GM21381 (cell line): ENCODE results near the gene DSE.

Experiments used
- ATAC-seq: cut with Tn5 transposase; IDR thresholded peaks from one replicate; pipeline ENCODE4 v1.9.1; 2021; ENCODE audit warnings: mild to moderate bottlenecking, moderate library complexity; ENCODE audit not compliant: unreplicated experiment

Gene DSE

DNA sequence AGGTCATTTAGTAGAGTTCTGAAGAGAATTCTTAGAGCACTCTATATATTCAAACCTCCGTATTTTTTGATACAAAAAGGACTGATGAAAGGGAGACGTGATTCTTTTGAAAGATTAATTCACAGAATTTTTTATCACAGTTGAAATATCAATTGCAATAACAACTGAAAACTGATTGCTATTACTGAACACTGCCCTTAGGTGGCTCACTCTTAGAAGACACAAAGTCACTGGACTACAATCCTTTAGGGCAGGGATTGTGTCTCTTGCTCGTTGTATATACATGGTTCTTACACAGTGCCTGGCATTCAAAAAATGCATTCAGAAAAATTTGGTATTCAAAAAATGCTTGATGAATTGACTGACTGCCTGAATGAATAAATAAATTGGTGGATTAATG lies 73.3 kb downstream of the DSE start:
- ATAC-seq = peak; percentile 60

- ATAC-seq = no peak
These were observed 73.8 kb downstream of the DSE start for GRCh38 chr6:116444575-116444974.

- no peak for ATAC-seq
These were observed 74.4 kb downstream of the DSE start for GRCh38 chr6:116445102-116445501.

GRCh38 chr6:116446399-116446798 lies 75.7 kb downstream of the DSE start:
- no peak for ATAC-seq

GRCh38 chr6:116447052-116447451 lies 76.3 kb downstream of the DSE start:
- no peak for ATAC-seq

DNA sequence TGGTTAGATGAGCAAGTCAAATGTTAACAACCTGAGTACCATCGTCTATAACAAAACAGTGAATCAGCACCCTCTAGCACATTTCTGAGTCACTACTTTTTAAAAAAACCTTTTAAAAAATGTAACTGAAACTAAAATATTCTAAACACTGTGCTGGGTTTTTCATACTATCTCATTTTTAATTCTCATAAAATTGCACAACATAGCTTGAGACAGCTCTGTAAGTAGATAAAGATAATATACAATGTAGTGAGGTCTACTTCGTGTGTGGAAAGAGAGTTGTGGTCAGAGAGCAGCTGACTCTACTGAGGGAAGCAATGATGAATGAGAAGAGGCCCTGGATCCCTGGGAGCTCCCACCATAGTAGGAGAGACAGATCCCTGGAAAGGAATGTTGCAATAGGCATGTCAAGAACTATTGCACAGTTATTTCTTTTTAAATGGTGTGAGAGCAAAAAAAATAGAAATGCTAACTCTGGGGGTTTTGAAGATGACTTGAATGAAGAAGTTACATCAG lies 76.8 kb downstream of the DSE start:
- ATAC-seq = no peak

DNA sequence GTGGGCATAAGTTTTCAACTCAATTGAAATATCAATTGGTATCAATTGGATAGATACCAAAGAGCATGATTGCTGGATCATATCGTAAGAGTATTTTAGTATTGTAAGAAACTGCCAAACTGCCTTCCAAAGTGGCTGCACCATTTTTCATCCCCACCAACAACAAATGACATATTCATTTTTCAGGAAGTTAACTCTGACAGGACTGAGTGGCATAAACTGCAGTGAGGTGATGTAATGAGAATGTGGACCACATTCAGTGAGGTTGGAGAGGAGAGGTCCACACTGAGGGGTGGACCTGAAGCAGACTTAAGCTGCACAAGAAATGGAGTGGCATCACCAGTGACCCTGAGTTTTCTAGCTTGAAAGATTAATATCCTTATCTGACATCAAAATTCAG lies 78.8 kb downstream of the DSE start:
- ATAC-seq = no peak

GRCh38 chr6:116450185-116450710 lies 79.5 kb downstream of the DSE start:
- no peak for ATAC-seq

DNA sequence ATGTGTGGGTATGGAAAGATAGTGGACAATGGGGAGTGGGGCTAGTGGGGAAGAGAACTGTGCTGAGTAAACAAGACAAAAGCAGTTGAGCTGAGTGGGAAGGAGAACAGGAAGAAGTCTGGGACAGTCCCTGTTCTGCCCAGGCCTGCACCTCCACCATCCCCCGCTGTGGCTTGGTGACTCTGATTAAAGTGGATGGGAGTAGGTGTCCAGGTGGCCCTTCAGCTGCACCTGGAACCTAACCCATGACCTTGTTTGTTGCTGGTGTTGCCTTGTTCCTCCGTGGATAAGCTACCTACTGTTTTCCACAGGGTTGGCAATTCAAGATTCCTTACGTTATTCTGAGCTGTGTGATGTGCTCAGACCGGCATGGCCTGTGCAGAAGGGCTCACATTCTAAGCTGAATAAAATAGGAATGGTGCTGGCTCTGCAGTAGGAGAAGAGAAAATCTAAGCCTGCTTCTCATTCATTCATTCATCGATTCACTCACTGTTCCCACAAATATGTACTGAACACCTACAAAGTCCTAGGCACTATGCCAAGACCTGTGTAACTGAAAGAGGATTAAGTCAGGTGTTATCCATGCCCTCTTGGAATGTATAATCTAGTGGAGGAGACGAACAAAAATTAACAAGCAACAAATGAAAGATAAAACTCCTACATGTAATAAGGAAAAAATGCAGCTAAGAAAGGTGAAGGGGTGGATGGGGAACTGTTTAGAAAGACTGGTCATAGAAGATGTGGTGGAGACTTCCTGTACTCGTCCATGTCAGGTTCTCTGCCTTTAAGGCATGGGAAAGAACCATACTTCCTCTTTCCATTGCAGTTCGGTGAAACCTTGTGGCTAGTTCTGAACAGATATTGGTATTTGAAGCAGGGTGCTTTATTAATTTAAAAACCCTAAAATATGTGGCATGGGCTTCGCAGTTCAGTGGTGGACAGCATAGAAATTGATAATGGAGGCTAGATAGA lies 80.3 kb downstream of the DSE start:
- ATAC-seq = peak; percentile 88

DNA sequence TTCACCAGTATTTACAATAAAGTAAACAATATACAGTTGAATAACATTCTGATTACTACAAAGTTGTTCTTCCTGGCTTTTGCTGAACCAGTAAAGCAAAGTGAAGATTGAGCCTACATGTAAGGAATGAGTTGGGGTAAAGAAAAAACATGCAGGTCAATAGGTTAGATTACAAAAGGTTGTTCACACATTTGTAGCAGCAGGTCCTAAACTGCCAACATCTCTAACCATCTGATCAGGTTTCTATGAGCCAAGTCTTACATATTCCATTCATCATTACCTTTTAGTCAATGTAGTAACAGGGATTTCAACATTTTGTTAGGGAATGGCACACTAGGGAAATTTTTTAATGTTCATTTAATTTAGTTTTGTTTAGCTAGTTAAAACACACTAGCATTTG lies 81.2 kb downstream of the DSE start:
- no peak for ATAC-seq

DNA sequence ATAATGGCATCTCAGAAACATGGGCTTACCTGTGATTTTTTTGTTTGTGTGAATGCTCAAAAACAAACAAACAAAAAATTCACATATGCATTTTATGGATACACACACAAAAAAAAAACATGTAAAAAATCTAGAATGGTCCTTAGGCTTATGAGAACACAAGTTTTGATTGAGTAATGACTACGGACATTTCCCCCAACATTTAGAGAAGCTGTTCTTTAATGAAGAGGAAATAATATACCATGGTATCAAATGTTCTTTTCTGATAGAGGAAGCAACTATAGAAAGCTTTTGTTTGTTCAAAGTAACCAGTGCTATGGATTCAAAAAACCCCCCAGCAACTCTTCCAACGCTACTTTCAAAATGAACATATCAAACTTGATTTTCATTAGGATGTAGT lies 81.8 kb downstream of the DSE start:
- no peak for ATAC-seq

GRCh38 chr6:116456106-116456505 lies 85.4 kb downstream of the DSE start:
- no peak for ATAC-seq

GRCh38 chr6:116456927-116457326 lies 86.2 kb downstream of the DSE start:
- no peak for ATAC-seq

DNA sequence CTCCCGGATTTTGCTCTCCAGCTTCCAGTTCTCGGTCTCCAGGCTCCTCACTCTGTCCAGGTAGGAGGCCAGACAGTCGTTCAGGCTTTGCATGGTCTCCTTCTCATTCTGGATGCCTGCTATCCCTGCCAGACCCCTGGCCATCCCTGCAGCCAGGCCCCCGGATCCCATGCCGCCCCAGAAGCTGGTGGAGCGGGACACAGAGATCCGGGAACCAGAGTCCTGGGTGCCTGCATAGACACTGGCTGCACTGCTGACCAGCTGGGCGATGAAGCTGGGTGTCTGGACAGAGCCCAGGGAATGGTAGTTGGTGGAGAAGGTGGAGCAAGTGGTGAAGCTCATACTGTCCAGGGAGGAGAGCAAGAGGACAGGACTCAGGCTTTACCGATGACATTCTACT lies 87.5 kb downstream of the DSE start:
- no peak for ATAC-seq

- ATAC-seq = no peak
These were observed 89.2 kb downstream of the DSE start for GRCh38 chr6:116459927-116460326.

GRCh38 chr6:116461331-116461931 lies 90.7 kb downstream of the DSE start, which contains the start of gene CALHM6:
CALHM6 (plus strand) TSS chr6:116461375; CDS start chr6:116461930, 555 bp downstream.
- ATAC-seq = no peak

- ATAC-seq = peak; percentile 89
These were observed 91.5 kb downstream of the DSE start for GRCh38 chr6:116461932-116462885.

DNA sequence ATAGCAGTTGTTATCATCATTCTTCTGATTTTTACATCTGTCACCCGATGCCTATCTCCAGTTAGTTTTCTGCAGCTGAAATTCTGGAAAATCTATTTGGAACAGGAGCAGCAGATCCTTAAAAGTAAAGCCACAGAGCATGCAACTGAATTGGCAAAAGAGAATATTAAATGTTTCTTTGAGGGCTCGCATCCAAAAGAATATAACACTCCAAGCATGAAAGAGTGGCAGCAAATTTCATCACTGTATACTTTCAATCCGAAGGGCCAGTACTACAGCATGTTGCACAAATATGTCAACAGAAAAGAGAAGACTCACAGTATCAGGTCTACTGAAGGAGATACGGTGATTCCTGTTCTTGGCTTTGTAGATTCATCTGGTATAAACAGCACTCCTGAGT lies 92.6 kb downstream of the DSE start:
- ATAC-seq = no peak

DNA sequence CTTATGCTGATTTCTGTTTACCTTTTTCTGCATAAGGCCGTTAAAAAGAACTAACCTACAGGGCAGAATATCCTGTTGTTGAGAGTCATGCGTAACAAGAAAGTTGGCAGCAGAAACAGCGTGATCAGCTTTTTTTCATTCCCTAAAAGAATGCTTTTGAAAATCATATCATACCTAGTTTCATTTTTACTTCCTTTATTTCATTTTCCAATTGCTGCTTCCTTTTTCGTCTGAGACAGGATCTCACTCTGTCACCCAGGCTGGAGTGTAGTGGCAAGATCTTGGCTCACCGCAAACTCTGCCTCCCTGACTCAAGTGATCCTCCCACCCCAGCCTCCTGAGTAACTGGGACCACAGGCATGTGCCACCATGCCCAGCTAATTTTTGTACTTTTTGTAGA lies 94.5 kb downstream of the DSE start:
- ATAC-seq = no peak

- no peak for ATAC-seq
These were observed 96.3 kb downstream of the DSE start for GRCh38 chr6:116467096-116467495.

DNA sequence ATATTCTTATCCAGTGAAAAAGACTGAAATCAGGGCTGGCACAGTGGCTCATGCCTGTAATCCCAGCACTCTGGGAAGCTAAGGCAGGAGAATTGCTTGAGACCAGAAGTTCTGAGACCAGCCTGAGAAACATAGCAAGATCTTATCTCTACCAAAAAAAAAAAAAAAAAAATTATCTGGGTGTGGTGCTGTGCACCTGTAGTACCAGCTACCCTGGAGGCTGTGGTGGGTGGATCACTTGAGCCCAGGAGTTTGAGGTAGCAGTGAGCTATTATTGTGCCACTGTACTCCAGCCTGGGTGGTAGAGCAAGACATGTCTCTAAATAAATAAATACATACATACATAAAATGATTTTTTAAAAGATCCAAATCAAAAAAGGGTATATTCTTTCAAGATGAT lies 96.8 kb downstream of the DSE start:
- ATAC-seq = no peak
